PC-9 (cell line): ENCODE results near the gene DAPK1.

Experiments used
- EZH2 ChIP-seq: fragments of 200-600 bp; sonication (generic); IDR thresholded peaks from 2 replicates; pipeline ENCODE4 v1.8.0; 2017; ENCODE audit warnings: antibody characterized with exemption, low read depth
- TF ChIP-seq, protein P1 (sequence below): fragments of 200-600 bp; sonication (generic); conservative IDR thresholded peaks from 2 replicates; pipeline ENCODE4 v1.6.1; 2017; ENCODE audit warnings: mixed run types, antibody characterized with exemption, mild to moderate bottlenecking, moderate library complexity

DNA sequence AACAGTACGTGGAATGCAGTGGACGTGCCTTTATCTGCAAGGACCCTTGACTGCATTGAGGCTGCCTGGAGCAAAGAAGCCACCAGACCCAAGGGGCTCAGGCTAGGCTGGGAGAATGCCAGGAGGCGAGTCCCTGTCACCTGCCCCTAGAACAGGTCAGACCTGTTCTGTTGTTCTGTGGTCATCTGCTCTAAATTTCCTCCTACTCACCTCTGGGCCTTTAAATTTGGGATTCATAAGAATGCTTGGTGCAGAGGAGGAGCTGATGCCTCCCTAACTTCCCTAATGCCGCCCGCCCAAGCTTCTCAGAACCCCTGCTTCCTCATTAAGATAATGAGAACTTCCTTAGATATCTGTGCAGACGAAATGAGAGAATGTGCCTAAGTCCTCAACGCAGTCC is 32.0 kb downstream of the DAPK1 start:
- TF ChIP-seq EZH2, result no peak
- TF ChIP-seq, protein P1, sequence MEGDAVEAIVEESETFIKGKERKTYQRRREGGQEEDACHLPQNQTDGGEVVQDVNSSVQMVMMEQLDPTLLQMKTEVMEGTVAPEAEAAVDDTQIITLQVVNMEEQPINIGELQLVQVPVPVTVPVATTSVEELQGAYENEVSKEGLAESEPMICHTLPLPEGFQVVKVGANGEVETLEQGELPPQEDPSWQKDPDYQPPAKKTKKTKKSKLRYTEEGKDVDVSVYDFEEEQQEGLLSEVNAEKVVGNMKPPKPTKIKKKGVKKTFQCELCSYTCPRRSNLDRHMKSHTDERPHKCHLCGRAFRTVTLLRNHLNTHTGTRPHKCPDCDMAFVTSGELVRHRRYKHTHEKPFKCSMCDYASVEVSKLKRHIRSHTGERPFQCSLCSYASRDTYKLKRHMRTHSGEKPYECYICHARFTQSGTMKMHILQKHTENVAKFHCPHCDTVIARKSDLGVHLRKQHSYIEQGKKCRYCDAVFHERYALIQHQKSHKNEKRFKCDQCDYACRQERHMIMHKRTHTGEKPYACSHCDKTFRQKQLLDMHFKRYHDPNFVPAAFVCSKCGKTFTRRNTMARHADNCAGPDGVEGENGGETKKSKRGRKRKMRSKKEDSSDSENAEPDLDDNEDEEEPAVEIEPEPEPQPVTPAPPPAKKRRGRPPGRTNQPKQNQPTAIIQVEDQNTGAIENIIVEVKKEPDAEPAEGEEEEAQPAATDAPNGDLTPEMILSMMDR, result no peak
